GM21515 (cell line): Measurements from ENCODE around the gene LYG2.
"Not testable (repeated sequence)": the region's sequence is repeated elsewhere in the genome, so short reads cannot be mapped to it uniquely, and the experiment has no call there.

Experiments
- ATAC-seq: cut with Tn5 transposase; IDR thresholded peaks from one replicate; pipeline ENCODE4 v1.9.1; 2021; ENCODE audit not compliant: unreplicated experiment

LYG2 gene

GRCh38 chr2:99255491-99256318 lies at the start of gene LYG2:
Gene LYG2, minus strand, starts transcription at chr2:99255666. Its CDS starts 1,406 bp downstream, at chr2:99254260.
- no peak for ATAC-seq

GRCh38 chr2:99301097-99301496 lies 45.6 kb upstream of the LYG2 start, which contains the start of gene LYG1:
Gene LYG1, minus strand, starts transcription at chr2:99301197. Its CDS starts 5,527 bp downstream, at chr2:99295670.
- ATAC-seq = not testable (repeated sequence)

- no peak for ATAC-seq
Observed at GRCh38 chr2:99299580-99299979, 44.1 kb upstream of the LYG2 start.

GRCh38 chr2:99297994-99298393 lies 42.5 kb upstream of the LYG2 start:
- no peak for ATAC-seq

- no peak for ATAC-seq
Observed at GRCh38 chr2:99285526-99285925, 30.1 kb upstream of the LYG2 start.

GRCh38 chr2:99279969-99280695 lies 24.7 kb upstream of the LYG2 start:
- ATAC-seq = no peak

GRCh38 chr2:99278793-99279291 lies 23.4 kb upstream of the LYG2 start:
- no peak for ATAC-seq

- not testable (repeated sequence) for ATAC-seq
Observed at GRCh38 chr2:99278195-99278765, 22.8 kb upstream of the LYG2 start.

GRCh38 chr2:99275882-99276281 lies 20.4 kb upstream of the LYG2 start:
- ATAC-seq = no peak

- ATAC-seq = no peak
Observed at GRCh38 chr2:99261242-99261641, 5.8 kb upstream of the LYG2 start.

GRCh38 chr2:99260184-99260583 lies 4.7 kb upstream of the LYG2 start:
- no peak for ATAC-seq

GRCh38 chr2:99259465-99259864 lies 4.0 kb upstream of the LYG2 start:
- ATAC-seq = no peak

- ATAC-seq = no peak
Observed at GRCh38 chr2:99256677-99257076, 1.2 kb upstream of the LYG2 start.

- ATAC-seq = no peak
Observed at GRCh38 chr2:99249951-99250350, 5.5 kb downstream of the LYG2 start.

- no peak for ATAC-seq
Observed at GRCh38 chr2:99242151-99242550, 13.3 kb downstream of the LYG2 start.

GRCh38 chr2:99240431-99240830 lies 15.0 kb downstream of the LYG2 start:
- no peak for ATAC-seq

GRCh38 chr2:99238599-99238998 lies 16.9 kb downstream of the LYG2 start:
- ATAC-seq = no peak

GRCh38 chr2:99233177-99233576 lies 22.3 kb downstream of the LYG2 start:
- ATAC-seq = not testable (repeated sequence)

GRCh38 chr2:99217929-99218501 lies 37.5 kb downstream of the LYG2 start:
- no peak for ATAC-seq

- no peak for ATAC-seq
Observed at GRCh38 chr2:99216096-99216495, 39.4 kb downstream of the LYG2 start.

- no peak for ATAC-seq
Observed at GRCh38 chr2:99205491-99205890, 50.0 kb downstream of the LYG2 start.
